ENCODE data around the gene SPHK2.

The SPHK2 gene

GRCh38 chr19:48615231-48616040 lies 3.9 kb upstream of the SPHK2 start:
- Histone ChIP-seq H3K36me3 (ENCODE audit: control insufficient read depth in 1 of 2, insufficient read depth in 2 of 2, low read length in 2 of 2) (peaks cover 34 to 37% of the 10 kb centered on the region in 2 experiments), H3K79me2 (ENCODE audit: control insufficient read depth, insufficient read depth, low read length, poor library complexity) (peaks cover 16% of the 10 kb centered on the region), H2BK120ac (ENCODE audit: insufficient read depth, low read length, poor library complexity) (no peak overlapping the region), H3K27me3 (ENCODE audit: insufficient read depth, low read length) (no peaks in the 10 kb centered on the region), H4K91ac (ENCODE audit: low read depth, low read length) (no peak overlapping the region), H3K4me3 (ENCODE audit: low read depth, low read length) (no peak overlapping the region), H2BK5ac (ENCODE audit: low read depth, low read length, poor library complexity) (no peak overlapping the region), H3K27ac (ENCODE audit: low read depth, low read length) (no peak overlapping the region), H3K4me2 (ENCODE audit: low read length) (no peak overlapping the region), H3K4ac (ENCODE audit: low read depth, low read length) (no peak overlapping the region), H3K23ac (ENCODE audit: low read length) (no peak overlapping the region), H3K4me1 (ENCODE audit: control insufficient read depth in 1 of 2, insufficient read depth in 2 of 2, low read length in 2 of 2) (peaks cover 5 to 13% of the 10 kb centered on the region in 2 experiments), H3K14ac (ENCODE audit: low read length) (no peak overlapping the region), H3K9me3 (ENCODE audit: insufficient read depth, low read depth, low read length) (peaks cover 2% of the 10 kb centered on the region), H3K9ac (ENCODE audit: low read length) (no peak overlapping the region), H4K12ac (ENCODE audit: low read depth, low read length) (no peak overlapping the region), H2AFZ (ENCODE audit: insufficient read depth, low read length, poor library complexity) (no peak overlapping the region), H3K79me1 (ENCODE audit: low read length) (peaks cover 9% of the 10 kb centered on the region), H4K8ac (ENCODE audit: low read depth, low read length) (no peak overlapping the region), H2AK5ac (ENCODE audit: low read length) (no peak overlapping the region), H3K18ac (ENCODE audit: low read length) (peak overlapping the region; percentile 25), H2BK12ac (ENCODE audit: low read length) (no peak overlapping the region)
- no peak for DNase-seq
- no CpG with 5 or more reads among the region's 19 CpGs for WGBS (ENCODE audit: extremely low coverage, insufficient coverage, insufficient read length)

GRCh38 chr19:48616041-48616436 lies 3.3 kb upstream of the SPHK2 start:
- no peak overlapping the region for H4K12ac ChIP-seq (ENCODE audit: low read depth, low read length)
- no peak overlapping the region for H3K14ac ChIP-seq (ENCODE audit: low read length)
- no peak overlapping the region for H2BK5ac ChIP-seq (ENCODE audit: low read depth, low read length, poor library complexity)
- H3K23ac ChIP-seq (ENCODE audit: low read length): no peak overlapping the region
- no CpG with 5 or more reads among the region's 16 CpGs for WGBS (ENCODE audit: extremely low coverage, insufficient coverage, insufficient read length)
- H2AFZ ChIP-seq (ENCODE audit: insufficient read depth, low read length, poor library complexity): no peak overlapping the region
- no peak overlapping the region for H3K4me2 ChIP-seq (ENCODE audit: low read length)
- no peak overlapping the region for H2BK120ac ChIP-seq (ENCODE audit: insufficient read depth, low read length, poor library complexity)
- no peak overlapping the region for H2AK5ac ChIP-seq (ENCODE audit: low read length)
- H3K36me3 ChIP-seq (ENCODE audit: control insufficient read depth in 1 of 2, insufficient read depth in 2 of 2, low read length in 2 of 2): peaks cover 34 to 37% of the 10 kb centered on the region in 2 experiments
- H3K9ac ChIP-seq (ENCODE audit: low read length): no peak overlapping the region
- H3K79me2 ChIP-seq (ENCODE audit: control insufficient read depth, insufficient read depth, low read length, poor library complexity): peaks cover 16% of the 10 kb centered on the region
- peaks cover 9% of the 10 kb centered on the region for H3K79me1 ChIP-seq (ENCODE audit: low read length)
- peaks cover 2% of the 10 kb centered on the region for H3K9me3 ChIP-seq (ENCODE audit: insufficient read depth, low read depth, low read length)
- no peak overlapping the region for H2BK12ac ChIP-seq (ENCODE audit: low read length)
- H3K27ac ChIP-seq (ENCODE audit: low read depth, low read length): no peak overlapping the region
- peak overlapping the region; percentile 25 for H3K18ac ChIP-seq (ENCODE audit: low read length)
- no peak overlapping the region for H4K8ac ChIP-seq (ENCODE audit: low read depth, low read length)
- no peaks in the 10 kb centered on the region for H3K27me3 ChIP-seq (ENCODE audit: insufficient read depth, low read length)
- H3K4me1 ChIP-seq (ENCODE audit: control insufficient read depth in 1 of 2, insufficient read depth in 2 of 2, low read length in 2 of 2): peaks cover 5 to 13% of the 10 kb centered on the region in 2 experiments
- DNase-seq: no peak
- no peak overlapping the region for H3K4ac ChIP-seq (ENCODE audit: low read depth, low read length)
- no peak overlapping the region for H3K4me3 ChIP-seq (ENCODE audit: low read depth, low read length)
- H4K91ac ChIP-seq (ENCODE audit: low read depth, low read length): no peak overlapping the region

GRCh38 chr19:48616491-48617056 lies 2.7 kb upstream of the SPHK2 start:
- Histone ChIP-seq H3K27ac (ENCODE audit: low read depth, low read length) (no peak overlapping the region), H3K79me1 (ENCODE audit: low read length) (peaks cover 9% of the 10 kb centered on the region), H3K4me1 (ENCODE audit: control insufficient read depth in 1 of 2, insufficient read depth in 2 of 2, low read length in 2 of 2) (peaks cover 5 to 13% of the 10 kb centered on the region in 2 experiments), H3K27me3 (ENCODE audit: insufficient read depth, low read length) (no peaks in the 10 kb centered on the region), H3K4me2 (ENCODE audit: low read length) (peak overlapping the region; percentile 66), H3K79me2 (ENCODE audit: control insufficient read depth, insufficient read depth, low read length, poor library complexity) (peaks cover 16% of the 10 kb centered on the region), H2BK5ac (ENCODE audit: low read depth, low read length, poor library complexity) (no peak overlapping the region), H2AK5ac (ENCODE audit: low read length) (no peak overlapping the region), H3K4ac (ENCODE audit: low read depth, low read length) (peak overlapping the region; percentile 77), H2BK120ac (ENCODE audit: insufficient read depth, low read length, poor library complexity) (no peak overlapping the region), H2BK12ac (ENCODE audit: low read length) (no peak overlapping the region), H4K8ac (ENCODE audit: low read depth, low read length) (no peak overlapping the region), H3K23ac (ENCODE audit: low read length) (no peak overlapping the region), H3K18ac (ENCODE audit: low read length) (peak overlapping the region; percentile 64), H4K12ac (ENCODE audit: low read depth, low read length) (no peak overlapping the region), H3K9me3 (ENCODE audit: insufficient read depth, low read depth, low read length) (peaks cover 2% of the 10 kb centered on the region), H3K36me3 (ENCODE audit: control insufficient read depth in 1 of 2, insufficient read depth in 2 of 2, low read length in 2 of 2) (peaks cover 34 to 37% of the 10 kb centered on the region in 2 experiments), H4K91ac (ENCODE audit: low read depth, low read length) (no peak overlapping the region), H3K14ac (ENCODE audit: low read length) (no peak overlapping the region), H3K9ac (ENCODE audit: low read length) (no peak overlapping the region), H2AFZ (ENCODE audit: insufficient read depth, low read length, poor library complexity) (no peak overlapping the region), H3K4me3 (ENCODE audit: low read depth, low read length) (no peak overlapping the region)
- no peak for DNase-seq
- WGBS (ENCODE audit: extremely low coverage, insufficient coverage, insufficient read length): no CpG with 5 or more reads among the region's 12 CpGs

- no peak overlapping the region for H4K8ac ChIP-seq (ENCODE audit: low read depth, low read length)
- H2AK5ac ChIP-seq (ENCODE audit: low read length): no peak overlapping the region
- no CpG with 5 or more reads among the region's 18 CpGs for WGBS (ENCODE audit: extremely low coverage, insufficient coverage, insufficient read length)
- H3K4me2 ChIP-seq (ENCODE audit: low read length): peak overlapping the region; percentile 66
- H3K79me2 ChIP-seq (ENCODE audit: control insufficient read depth, insufficient read depth, low read length, poor library complexity): peaks cover 16% of the 10 kb centered on the region
- H3K9ac ChIP-seq (ENCODE audit: low read length): peak overlapping the region; percentile 16
- no peak overlapping the region for H3K23ac ChIP-seq (ENCODE audit: low read length)
- H2AFZ ChIP-seq (ENCODE audit: insufficient read depth, low read length, poor library complexity): no peak overlapping the region
- H3K36me3 ChIP-seq (ENCODE audit: control insufficient read depth in 1 of 2, insufficient read depth in 2 of 2, low read length in 2 of 2): peaks cover 34 to 37% of the 10 kb centered on the region in 2 experiments
- no peak overlapping the region for H2BK12ac ChIP-seq (ENCODE audit: low read length)
- H4K91ac ChIP-seq (ENCODE audit: low read depth, low read length): no peak overlapping the region
- no peak overlapping the region for H2BK5ac ChIP-seq (ENCODE audit: low read depth, low read length, poor library complexity)
- H4K12ac ChIP-seq (ENCODE audit: low read depth, low read length): no peak overlapping the region
- H3K14ac ChIP-seq (ENCODE audit: low read length): no peak overlapping the region
- H3K18ac ChIP-seq (ENCODE audit: low read length): no peak overlapping the region
- H3K79me1 ChIP-seq (ENCODE audit: low read length): peaks cover 9% of the 10 kb centered on the region
- H3K4me1 ChIP-seq (ENCODE audit: control insufficient read depth in 1 of 2, insufficient read depth in 2 of 2, low read length in 2 of 2): peaks cover 5 to 13% of the 10 kb centered on the region in 2 experiments
- no peak overlapping the region for H3K27ac ChIP-seq (ENCODE audit: low read depth, low read length)
- H3K27me3 ChIP-seq (ENCODE audit: insufficient read depth, low read length): no peaks in the 10 kb centered on the region
- DNase-seq: no peak
- no peak overlapping the region for H3K4me3 ChIP-seq (ENCODE audit: low read depth, low read length)
- H3K9me3 ChIP-seq (ENCODE audit: insufficient read depth, low read depth, low read length): peaks cover 2% of the 10 kb centered on the region
- no peak overlapping the region for H2BK120ac ChIP-seq (ENCODE audit: insufficient read depth, low read length, poor library complexity)
- H3K4ac ChIP-seq (ENCODE audit: low read depth, low read length): peak overlapping the region; percentile 53
Measured at GRCh38 chr19:48617146-48617937, 2.0 kb upstream of the SPHK2 start.
